Astrocyte of the hippocampus (primary cell): ENCODE data around the gene CFAP251.
"Not testable (repeated sequence)": the region's sequence is repeated elsewhere in the genome, so short reads cannot be mapped to it uniquely, and the experiment has no call there.

Source experiments
- DNase-seq: peaks from one replicate; pipeline ENCODE4 v3.0.0; 2011; ENCODE audit warnings: low read depth, low spot score

The CFAP251 gene

GRCh38 chr12:121908702-121909101, 9.7 kb upstream of the CFAP251 start:
- no peak for DNase-seq

GRCh38 chr12:121911824-121912585, 6.4 kb upstream of the CFAP251 start:
- DNase-seq = no peak

- DNase-seq = no peak
These were observed 2.5 kb upstream of the CFAP251 start for GRCh38 chr12:121915841-121916321.

GRCh38 chr12:121916719-121917118, 1.7 kb upstream of the CFAP251 start:
- peak; percentile 33 for DNase-seq

GRCh38 chr12:121918679-121919038, 267 bp downstream of the CFAP251 start:
- no peak for DNase-seq

GRCh38 chr12:121921066-121921465, 2.7 kb downstream of the CFAP251 start:
- no peak for DNase-seq

- DNase-seq = peak; percentile 39
These were observed 6.9 kb downstream of the CFAP251 start for GRCh38 chr12:121925358-121925695.

- no peak for DNase-seq
These were observed 8.7 kb downstream of the CFAP251 start for GRCh38 chr12:121926874-121927706.

GRCh38 chr12:121927813-121928212, 9.4 kb downstream of the CFAP251 start:
- DNase-seq = no peak

GRCh38 chr12:121929545-121929944, 11.2 kb downstream of the CFAP251 start:
- DNase-seq = not testable (repeated sequence)

- no peak for DNase-seq
These were observed 12.5 kb downstream of the CFAP251 start for GRCh38 chr12:121930862-121931261.

- DNase-seq = no peak
These were observed 13.8 kb downstream of the CFAP251 start for GRCh38 chr12:121932176-121932536.

- DNase-seq = no peak
These were observed 14.6 kb downstream of the CFAP251 start for GRCh38 chr12:121932914-121933521.

- peak; percentile 53 for DNase-seq
These were observed 15.3 kb downstream of the CFAP251 start for GRCh38 chr12:121933522-121934308.

GRCh38 chr12:121934309-121934664, 15.9 kb downstream of the CFAP251 start:
- no peak for DNase-seq

- no peak for DNase-seq
These were observed 19.3 kb downstream of the CFAP251 start for GRCh38 chr12:121937654-121938053.

- no peak for DNase-seq
These were observed 20.8 kb downstream of the CFAP251 start for GRCh38 chr12:121939186-121939585.

- DNase-seq = no peak
These were observed 21.8 kb downstream of the CFAP251 start for GRCh38 chr12:121939992-121940766.

- peak; percentile 47 for DNase-seq
These were observed 23.8 kb downstream of the CFAP251 start for GRCh38 chr12:121942145-121942718.

- no peak for DNase-seq
These were observed 25.5 kb downstream of the CFAP251 start for GRCh38 chr12:121943926-121944325.
